Thymus (tissue), 11 donors: ENCODE data around the gene FCER2. TPM values are rescaled to one million over a fixed set of nuclear protein-coding genes. Genes with fewer than 3 reads are reported as not detected.

Source experiments
- DNase-seq, 9 donors: peaks; one replicate each; pipeline ENCODE4 v3.0.0-alpha.2; 2013; ENCODE audit warnings: low spot score in 9 of 9, low read depth in 6 of 9, missing footprints in 1 of 9
- H3K27ac ChIP-seq, 2 donors: one replicate each; pipeline ENCODE4 v1.5.1; 2013; ENCODE audit warnings: control low read depth in 1 of 2, low read depth in 1 of 2, low read length in 1 of 2, mild to moderate bottlenecking in 1 of 2, moderate library complexity in 1 of 2
- H3K27me3 ChIP-seq, 2 donors: one replicate each; pipeline ENCODE4 v1.5.1; 2013; ENCODE audit warnings: low read length in 1 of 2; ENCODE audit not compliant: control insufficient read depth in 2 of 2, insufficient read depth in 1 of 2
- H3K36me3 ChIP-seq, 2 donors: one replicate each; pipeline ENCODE4 v1.5.1; 2013; ENCODE audit warnings: low read length in 1 of 2, mild to moderate bottlenecking in 1 of 2, moderate library complexity in 1 of 2; ENCODE audit not compliant: control insufficient read depth in 2 of 2, insufficient read depth in 2 of 2
- H3K4me1 ChIP-seq, 2 donors: one replicate each; pipeline ENCODE4 v1.5.1; 2013; ENCODE audit warnings: low read length in 2 of 2; ENCODE audit not compliant: control insufficient read depth in 2 of 2, insufficient read depth in 2 of 2
- H3K4me3 ChIP-seq, 2 donors: one replicate each; pipeline ENCODE4 v1.5.1; 2013; ENCODE audit warnings: low read length in 2 of 2, control low read depth in 1 of 2, mild to moderate bottlenecking in 1 of 2
- H3K9me3 ChIP-seq, 2 donors: one replicate each; pipeline ENCODE4 v1.5.1; 2013; ENCODE audit warnings: low read length in 1 of 2, mild to moderate bottlenecking in 1 of 2; ENCODE audit not compliant: control insufficient read depth in 2 of 2, insufficient read depth in 1 of 2
- WGBS: extraction: QIAGEN DNeasy Blood & Tissue Kit; methylation state at CpG from one replicate; pipeline ENCODE4 v1.1.7; 2013; 5-methylcytosine and 5-hydroxymethylcytosine counted together
- polyA plus RNA-seq: library from polyadenylated mRNA; stranded (reverse); fragments of 200-250 nt; gene quantifications from one replicate; pipeline ENCODE4 v1.2.3, GENCODE V29; 2013
- total RNA-seq: library from RNA; stranded (reverse); fragments of 120-200 nt; gene quantifications from one replicate; pipeline ENCODE4 v1.2.4, GENCODE V29; 2013
- donor health status: healthy.

FCER2 gene
- total and polyA plus RNA-seq, 2 donors = 3.1 to 14.4 TPM

DNA sequence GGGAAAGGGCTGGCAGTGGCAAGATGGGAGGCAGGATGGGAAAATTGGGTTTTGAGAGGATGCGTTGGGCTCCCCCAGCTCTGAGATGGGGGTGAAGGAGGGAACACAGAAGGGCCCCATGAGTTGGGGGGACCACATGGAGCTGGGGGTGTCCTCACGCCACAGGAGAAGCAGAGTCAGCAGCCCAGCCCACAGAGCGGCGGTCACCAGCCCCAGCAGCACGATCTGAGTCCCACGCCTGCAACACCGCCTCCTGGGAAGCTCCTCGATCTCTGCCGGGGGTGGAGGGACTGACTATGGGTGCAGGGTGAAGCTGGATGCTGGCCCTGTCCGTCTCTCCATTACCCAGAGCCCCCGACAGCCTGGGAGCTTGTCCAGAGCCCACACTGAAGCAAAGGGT is 3.3 kb downstream of the FCER2 start:
- Histone ChIP-seq H3K36me3 (no peaks in the 10 kb centered on the region), H3K27ac (no peak overlapping the region), H3K9me3 (no peaks in the 10 kb centered on the region), H3K27me3 (peaks cover 0 to 27% of the 10 kb centered on the region in 2 donors), H3K4me1 (no peaks in the 10 kb centered on the region), H3K4me3 (no peak overlapping the region)
- DNase-seq = no peak
- WGBS = 63% methylated on average over 11 of the region's 11 CpGs

DNA sequence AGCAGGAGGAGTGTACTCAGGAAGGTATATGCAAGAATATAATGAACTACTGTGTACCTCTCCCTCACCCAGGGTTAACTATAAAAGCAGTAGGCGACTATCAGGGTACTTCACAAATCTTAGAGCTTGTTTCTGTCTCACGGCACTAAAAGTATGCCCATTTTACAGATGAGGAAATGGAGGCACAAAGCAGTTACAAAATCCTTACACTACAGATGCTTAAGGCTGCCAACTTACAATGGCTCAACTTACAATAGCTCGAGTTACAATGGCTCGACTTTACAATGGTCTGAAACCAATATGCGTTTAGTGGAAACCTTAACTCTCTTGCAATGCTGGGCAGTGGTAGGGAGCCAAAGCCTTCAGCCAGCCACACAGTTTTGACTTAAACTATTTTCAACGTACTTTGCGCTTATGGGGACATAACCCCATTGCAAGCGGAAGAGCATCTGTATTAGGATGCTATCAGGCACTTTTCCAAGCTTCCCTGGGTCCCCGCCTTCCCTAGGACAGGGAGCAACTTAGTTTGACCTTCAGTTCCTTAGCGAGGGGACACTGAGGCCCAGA is 4.1 kb downstream of the FCER2 start:
- peaks cover 0 to 24% of the 10 kb centered on the region in 2 donors for H3K27me3 ChIP-seq
- no peaks in the 10 kb centered on the region for H3K4me1 ChIP-seq
- H3K9me3 ChIP-seq = no peaks in the 10 kb centered on the region
- no peaks in the 10 kb centered on the region for H3K36me3 ChIP-seq
- DNase-seq = no peak
- no peak overlapping the region for H3K4me3 ChIP-seq
- H3K27ac ChIP-seq = no peak overlapping the region
- WGBS = 94% methylated on average over 10 of the region's 10 CpGs

- 81% methylated on average over 4 of the region's 4 CpGs for WGBS
- no peak overlapping the region for H3K27ac ChIP-seq
Observed at GRCh38 chr19:7694499-7694898, 7.4 kb downstream of the FCER2 start.

DNA sequence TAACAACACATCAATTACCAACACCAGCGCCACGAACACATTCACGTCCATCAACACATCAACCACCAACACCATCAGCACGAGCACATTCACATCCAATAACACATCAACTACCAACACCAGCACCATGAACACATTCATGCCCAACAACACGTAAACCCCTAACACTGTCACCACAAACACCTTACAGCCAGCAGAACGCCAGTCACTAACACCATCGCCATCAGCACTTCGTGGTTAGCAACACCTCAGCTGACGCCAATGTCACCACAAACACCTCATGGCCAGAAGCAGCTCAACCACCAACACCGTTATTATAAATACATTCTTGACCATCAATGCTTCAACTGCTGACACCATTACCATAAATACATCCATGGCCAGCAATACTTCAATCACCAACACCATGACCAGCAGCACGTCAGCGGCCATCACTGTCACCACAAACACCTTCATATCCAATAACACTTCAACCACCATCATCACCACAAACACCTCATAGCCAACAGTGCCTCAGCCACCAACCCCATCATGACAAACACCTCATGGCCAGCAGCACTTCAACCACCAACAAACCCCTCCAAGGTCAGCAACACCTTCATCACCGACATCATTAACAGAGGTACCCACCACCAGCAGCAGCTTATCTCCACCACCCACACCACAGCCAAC is 9.4 kb downstream of the FCER2 start:
- H3K4me1 ChIP-seq = no peaks in the 10 kb centered on the region
- no peak overlapping the region for H3K27ac ChIP-seq
- H3K27me3 ChIP-seq = peaks cover 0 to 26% of the 10 kb centered on the region in 2 donors
- H3K9me3 ChIP-seq = peaks cover 0 to 4% of the 10 kb centered on the region in 2 donors
- H3K4me3 ChIP-seq = no peak overlapping the region
- DNase-seq = no peak
- H3K36me3 ChIP-seq = no peaks in the 10 kb centered on the region
- 72% methylated on average over 13 of the region's 13 CpGs for WGBS

More at GRCh38 chr19:7694499-7694898, 7.4 kb downstream of the FCER2 start:
- H3K27me3 ChIP-seq = peaks cover 0 to 30% of the 10 kb centered on the region in 2 donors
- no peak overlapping the region for H3K4me3 ChIP-seq
- H3K9me3 ChIP-seq = peaks cover 0 to 4% of the 10 kb centered on the region in 2 donors
- no peaks in the 10 kb centered on the region for H3K36me3 ChIP-seq
- H3K4me1 ChIP-seq = no peaks in the 10 kb centered on the region
- no peak for DNase-seq

DNA sequence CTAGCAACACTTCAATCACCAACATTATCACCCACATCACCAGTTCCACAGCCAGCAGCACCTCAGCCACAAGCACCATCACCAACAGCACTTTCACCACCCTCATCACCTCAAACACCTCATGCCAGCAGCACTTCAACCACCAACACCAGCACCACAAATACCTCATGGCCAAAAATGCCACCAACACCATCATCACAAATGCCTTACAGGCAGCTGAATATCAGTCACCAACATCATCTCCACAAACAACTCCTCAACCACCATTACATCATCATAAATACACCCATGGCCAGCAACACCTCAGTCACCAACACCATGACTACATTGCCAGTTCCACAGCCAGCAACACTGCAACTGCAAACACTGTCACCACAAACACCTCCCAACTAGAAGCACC is 10.4 kb downstream of the FCER2 start:
- no peak for DNase-seq
- Histone ChIP-seq H3K4me1 (no peaks in the 10 kb centered on the region), H3K27ac (no peak overlapping the region), H3K9me3 (peaks cover 0 to 4% of the 10 kb centered on the region in 2 donors), H3K27me3 (peaks cover 0 to 20% of the 10 kb centered on the region in 2 donors), H3K36me3 (no peaks in the 10 kb centered on the region), H3K4me3 (no peak overlapping the region)

DNA sequence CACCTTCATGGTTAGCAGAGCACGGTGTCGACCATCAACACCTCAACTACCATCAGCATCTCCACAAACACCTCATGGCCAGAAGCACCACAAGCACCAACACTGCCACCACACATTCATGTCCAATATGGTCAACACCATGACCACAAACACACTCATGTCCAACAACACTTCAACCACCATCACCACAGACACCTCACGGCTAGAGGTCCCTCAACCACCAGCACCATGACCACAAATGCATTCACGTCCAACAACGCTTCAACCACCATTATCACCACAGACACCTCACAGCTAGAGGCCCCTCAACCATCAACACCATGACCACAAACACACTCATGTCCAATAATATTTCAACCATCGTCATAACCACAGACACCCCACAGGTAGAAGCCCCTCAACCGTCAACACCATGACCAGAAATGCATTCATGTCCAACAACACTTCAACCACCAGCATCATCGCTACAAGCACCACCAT is 11.1 kb downstream of the FCER2 start:
- H3K27me3 ChIP-seq = peaks cover 0 to 20% of the 10 kb centered on the region in 2 donors
- no peaks in the 10 kb centered on the region for H3K36me3 ChIP-seq
- 86% methylated on average over 8 of the region's 8 CpGs for WGBS
- H3K9me3 ChIP-seq = peaks cover 0 to 4% of the 10 kb centered on the region in 2 donors
- no peaks in the 10 kb centered on the region for H3K4me1 ChIP-seq
- no peak overlapping the region for H3K27ac ChIP-seq
- H3K4me3 ChIP-seq = no peak overlapping the region
- no peak for DNase-seq

- no peak for DNase-seq
- peaks cover 0 to 4% of the 10 kb centered on the region in 2 donors for H3K9me3 ChIP-seq
- peaks cover 0 to 4% of the 10 kb centered on the region in 2 donors for H3K36me3 ChIP-seq
- 49% methylated on average over 23 of the region's 23 CpGs for WGBS
- no peak overlapping the region for H3K27ac ChIP-seq
- H3K4me3 ChIP-seq = no peak overlapping the region
- H3K27me3 ChIP-seq = peaks cover 0 to 20% of the 10 kb centered on the region in 2 donors
- no peaks in the 10 kb centered on the region for H3K4me1 ChIP-seq
Observed at GRCh38 chr19:7689165-7689564, 12.8 kb downstream of the FCER2 start.

GRCh38 chr19:7687177-7687576 is 14.8 kb downstream of the FCER2 start:
- 96% methylated on average over 12 of the region's 12 CpGs for WGBS
- Histone ChIP-seq H3K36me3 (peaks cover 12 to 20% of the 10 kb centered on the region in 2 donors), H3K4me1 (peaks cover 0 to 3% of the 10 kb centered on the region in 2 donors), H3K27me3 (peaks cover 0 to 20% of the 10 kb centered on the region in 2 donors), H3K27ac (no peak overlapping the region), H3K4me3 (no peak overlapping the region), H3K9me3 (peaks cover 0 to 4% of the 10 kb centered on the region in 2 donors)
- DNase-seq = no peak
